Naive B cell (primary cell): ENCODE data around the gene PCSK2. TPM values are rescaled to one million over a fixed set of nuclear protein-coding genes. Genes with fewer than 3 reads are reported as not detected.

Experiments
- ATAC-seq, 2 donors: fragments of 150-1000 bp; cut with Tn5 transposase; 2 replicates each; pipeline ENCODE4 v1.10.0; 2021; ENCODE audit warnings: low read depth in 2 of 2, mild to moderate bottlenecking in 2 of 2, moderate library complexity in 2 of 2
- DNase-seq: peaks from one replicate; pipeline ENCODE4 v3.0.0; 2022
- H3K27ac Mint-ChIP-seq, 6 donors: one replicate each; pipeline ENCODE4 v1.8.0; 2020 to 2022; ENCODE audit warnings: mild to moderate bottlenecking in 6 of 6, mixed read lengths in 6 of 6, moderate library complexity in 5 of 6, inconsistent platforms in 2 of 6
- H3K27me3 Mint-ChIP-seq, 3 donors: one replicate each; pipeline ENCODE4 v1.8.0; 2021 to 2022; ENCODE audit warnings: mixed read lengths in 3 of 3, mild to moderate bottlenecking in 1 of 3
- H3K36me3 Mint-ChIP-seq, 2 donors: one replicate each; pipeline ENCODE4 v1.8.0; 2020 to 2022; ENCODE audit warnings: mixed read lengths in 2 of 2, inconsistent platforms in 1 of 2, mild to moderate bottlenecking in 1 of 2
- H3K4me1 Mint-ChIP-seq, 3 donors: one replicate each; pipeline ENCODE4 v1.8.0; 2020 to 2022; ENCODE audit warnings: mixed read lengths in 3 of 3, inconsistent platforms in 1 of 3, mild to moderate bottlenecking in 1 of 3, moderate library complexity in 1 of 3
- H3K4me3 Mint-ChIP-seq, 8 donors: one replicate each; pipeline ENCODE4 v1.8.0; 2020 to 2022; ENCODE audit warnings: mild to moderate bottlenecking in 8 of 8, mixed read lengths in 8 of 8, moderate library complexity in 8 of 8, inconsistent platforms in 2 of 8
- H3K9me3 Mint-ChIP-seq, 7 donors: one replicate each; pipeline ENCODE4 v1.8.0; 2020 to 2022; ENCODE audit warnings: mixed read lengths in 7 of 7, mild to moderate bottlenecking in 5 of 7, inconsistent platforms in 2 of 7, moderate library complexity in 1 of 7
- polyA plus RNA-seq, 6 donors: library from polyadenylated mRNA; unstranded; fragments of 300-500 nt; fragmentation: Illumina TruSeq; gene quantifications; one replicate each; pipeline ENCODE4 v1.2.3, GENCODE V29; 2021; ENCODE audit warnings: low read depth in 6 of 6

Gene PCSK2
- polyA plus RNA-seq, 6 donors from 2014 or later: not detected

- ATAC-seq: no peak
- no peaks in the 10 kb centered on the region for H3K4me1 Mint-ChIP-seq
- no peak overlapping the region for H3K4me3 Mint-ChIP-seq
- no peaks in the 10 kb centered on the region for H3K36me3 Mint-ChIP-seq
- H3K27me3 Mint-ChIP-seq: peaks cover 0 to 4% (median 0%) of the 10 kb centered on the region in 3 donors
- H3K9me3 Mint-ChIP-seq: peaks cover 0 to 2% (median 0%) of the 10 kb centered on the region in 7 donors
- DNase-seq: no peak
- H3K27ac Mint-ChIP-seq: no peak overlapping the region
These were observed 139.0 kb downstream of the PCSK2 start for GRCh38 chr20:17365831-17366230.

DNA sequence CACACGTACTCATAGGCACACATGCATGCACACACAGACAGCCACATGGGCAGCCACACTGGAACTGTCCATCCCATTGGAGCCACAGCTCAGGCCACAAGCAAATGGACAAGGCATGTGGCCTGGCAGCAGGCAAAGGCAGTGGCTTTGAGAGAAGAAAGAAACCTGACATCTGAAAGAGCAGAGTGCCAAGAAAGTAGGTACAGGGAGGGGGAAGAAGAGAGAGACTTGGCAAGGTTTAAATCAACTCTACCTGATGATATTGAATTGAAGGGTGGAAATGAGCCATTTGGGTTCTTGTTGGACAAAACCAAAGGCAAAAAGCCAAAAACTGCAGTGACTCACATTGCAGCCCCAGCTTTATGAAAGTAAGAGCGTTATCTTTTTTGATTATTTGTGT, 142.7 kb downstream of the PCSK2 start:
- H3K36me3 Mint-ChIP-seq: no peaks in the 10 kb centered on the region
- H3K4me1 Mint-ChIP-seq: no peaks in the 10 kb centered on the region
- no peak overlapping the region for H3K27ac Mint-ChIP-seq
- no peak overlapping the region for H3K4me3 Mint-ChIP-seq
- H3K27me3 Mint-ChIP-seq: peaks cover 0 to 7% (median 6%) of the 10 kb centered on the region in 3 donors
- ATAC-seq (no peak), DNase-seq (no peak)
- H3K9me3 Mint-ChIP-seq: peaks cover 0 to 1% (median 0%) of the 10 kb centered on the region in 7 donors

GRCh38 chr20:17372806-17373440, 146.1 kb downstream of the PCSK2 start:
- DNase-seq: no peak
- Mint-ChIP-seq H3K36me3 (no peaks in the 10 kb centered on the region), H3K9me3 (peaks cover 0 to 1% (median 0%) of the 10 kb centered on the region in 7 donors), H3K27ac (no peak overlapping the region), H3K4me1 (no peaks in the 10 kb centered on the region), H3K4me3 (no peak overlapping the region), H3K27me3 (peaks cover 0 to 10% (median 7%) of the 10 kb centered on the region in 3 donors)
- no peak for ATAC-seq

- no peak for ATAC-seq
- Mint-ChIP-seq H3K4me3 (no peak overlapping the region), H3K36me3 (no peaks in the 10 kb centered on the region), H3K27ac (no peak overlapping the region), H3K27me3 (peaks cover 0 to 10% (median 7%) of the 10 kb centered on the region in 3 donors), H3K4me1 (no peaks in the 10 kb centered on the region), H3K9me3 (peaks cover 0 to 1% (median 0%) of the 10 kb centered on the region in 7 donors)
- DNase-seq: no peak
These were observed 147.2 kb downstream of the PCSK2 start for GRCh38 chr20:17374086-17374485.

DNA sequence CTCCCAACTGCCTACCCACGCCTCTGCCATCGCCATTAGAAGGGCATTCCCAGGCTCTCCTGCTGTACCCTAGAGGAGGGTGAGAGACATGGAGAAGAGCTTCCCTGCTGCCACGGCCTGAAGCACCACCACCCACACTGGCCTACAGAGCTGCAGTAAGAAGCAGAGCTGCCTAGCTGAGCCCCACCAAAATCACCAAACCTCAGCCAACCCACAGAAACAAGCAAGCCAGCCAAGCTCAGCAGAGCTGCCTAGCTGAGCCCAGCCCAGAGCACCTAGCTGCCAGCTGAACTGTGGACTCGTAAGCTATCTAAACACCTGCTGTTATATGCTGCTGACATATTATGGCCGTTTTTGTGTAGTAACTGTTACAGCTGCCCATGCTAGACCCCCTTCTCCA, 149.2 kb downstream of the PCSK2 start:
- no peaks in the 10 kb centered on the region for H3K4me1 Mint-ChIP-seq
- H3K27ac Mint-ChIP-seq: no peak overlapping the region
- H3K4me3 Mint-ChIP-seq: no peak overlapping the region
- no peaks in the 10 kb centered on the region for H3K36me3 Mint-ChIP-seq
- ATAC-seq (no peak), DNase-seq (no peak)
- peaks cover 0 to 1% (median 0%) of the 10 kb centered on the region in 7 donors for H3K9me3 Mint-ChIP-seq
- peaks cover 0 to 10% (median 1%) of the 10 kb centered on the region in 3 donors for H3K27me3 Mint-ChIP-seq

DNA sequence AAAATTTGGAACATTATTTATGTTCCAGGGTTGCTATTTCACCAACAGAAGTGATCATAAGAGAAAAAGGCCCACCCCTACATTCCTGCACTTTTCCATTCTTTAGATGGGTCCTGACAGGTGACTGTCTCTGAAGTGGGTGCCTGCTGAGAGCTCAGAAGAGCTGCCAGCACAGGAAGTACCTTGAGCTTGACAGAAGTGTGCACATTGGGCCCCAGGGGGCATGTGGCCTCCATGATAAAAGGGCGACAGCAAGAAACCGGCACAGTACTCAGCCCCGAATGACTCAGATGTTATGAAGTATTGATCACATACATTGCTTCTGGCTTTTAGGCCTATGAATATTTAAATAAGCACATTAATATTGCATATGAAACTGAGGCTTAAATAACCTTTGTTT, 150.4 kb downstream of the PCSK2 start:
- Mint-ChIP-seq H3K27ac (no peak overlapping the region), H3K27me3 (peaks cover 0 to 10% (median 4%) of the 10 kb centered on the region in 3 donors), H3K4me1 (no peaks in the 10 kb centered on the region), H3K9me3 (peaks cover 0 to 1% (median 0%) of the 10 kb centered on the region in 7 donors), H3K4me3 (peak overlapping the region in 1 of 8 donors; percentile 43), H3K36me3 (no peaks in the 10 kb centered on the region)
- no peak for ATAC-seq
- no peak for DNase-seq

DNA sequence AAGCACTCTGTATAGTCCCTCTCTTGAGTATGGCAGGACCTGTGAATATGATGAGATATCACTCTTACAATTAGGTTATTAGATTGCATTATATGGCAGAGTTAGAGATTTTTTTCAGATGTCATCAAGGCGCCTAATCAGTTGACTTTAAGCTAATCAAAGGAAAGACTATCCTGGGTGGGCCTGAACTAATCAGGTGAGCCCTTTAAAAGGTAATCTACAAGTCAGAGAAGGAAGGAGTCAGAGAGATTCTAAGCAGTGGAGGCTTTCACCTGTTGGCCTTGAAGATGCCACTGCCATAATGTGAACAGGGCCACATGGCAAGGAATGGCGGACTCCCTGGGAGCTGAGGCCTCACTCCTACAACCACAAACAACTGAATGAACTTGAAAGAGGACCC, 152.8 kb downstream of the PCSK2 start:
- Mint-ChIP-seq H3K27ac (no peak overlapping the region), H3K4me1 (no peaks in the 10 kb centered on the region), H3K36me3 (no peaks in the 10 kb centered on the region), H3K9me3 (no peaks in the 10 kb centered on the region), H3K27me3 (peaks cover 4 to 14% (median 11%) of the 10 kb centered on the region in 3 donors), H3K4me3 (no peak overlapping the region)
- ATAC-seq (no peak), DNase-seq (no peak)

DNA sequence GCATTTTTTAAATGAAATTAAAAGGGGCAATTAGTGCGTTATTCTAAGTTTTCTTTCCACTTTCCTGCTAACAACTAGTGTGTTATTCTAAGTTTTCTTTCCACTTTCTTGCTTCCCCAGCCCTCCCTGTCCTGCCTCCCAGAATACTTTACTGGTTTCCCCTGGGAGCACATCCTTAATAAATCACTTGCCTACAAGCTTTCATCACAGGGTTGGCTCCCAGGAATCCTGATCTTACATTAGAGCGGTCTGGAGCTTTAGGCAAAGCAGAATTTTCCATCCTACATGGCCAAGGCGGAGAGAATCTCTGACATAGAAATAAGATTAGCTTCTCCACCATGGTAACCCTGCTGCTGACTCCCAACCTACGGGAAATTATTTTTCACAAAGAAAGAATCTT, 154.0 kb downstream of the PCSK2 start:
- DNase-seq: no peak
- Mint-ChIP-seq H3K36me3 (no peaks in the 10 kb centered on the region), H3K4me3 (no peak overlapping the region), H3K27me3 (peaks cover 4 to 15% (median 14%) of the 10 kb centered on the region in 3 donors), H3K27ac (no peak overlapping the region), H3K9me3 (no peaks in the 10 kb centered on the region), H3K4me1 (no peaks in the 10 kb centered on the region)
- ATAC-seq: no peak

DNA sequence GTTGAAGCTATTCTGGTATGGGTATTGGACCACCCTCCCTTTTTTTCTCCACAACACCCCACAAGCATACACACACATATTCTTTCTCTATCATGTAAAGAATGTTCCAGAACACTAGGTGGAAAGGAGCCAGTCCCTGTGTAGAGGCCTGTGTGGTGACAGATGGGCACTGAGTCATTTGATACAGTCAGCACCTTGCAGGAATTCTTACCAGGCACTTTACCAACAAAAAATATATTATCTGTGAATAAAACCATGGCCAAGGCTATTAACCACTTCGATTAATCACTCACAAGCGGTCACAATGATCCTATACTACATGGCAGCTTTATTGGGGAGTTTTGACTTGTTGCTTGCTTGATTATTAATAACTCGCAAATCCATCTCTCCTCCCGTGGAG, 154.9 kb downstream of the PCSK2 start:
- H3K27me3 Mint-ChIP-seq: peaks cover 4 to 16% (median 14%) of the 10 kb centered on the region in 3 donors
- H3K4me3 Mint-ChIP-seq: no peak overlapping the region
- no peaks in the 10 kb centered on the region for H3K9me3 Mint-ChIP-seq
- no peaks in the 10 kb centered on the region for H3K36me3 Mint-ChIP-seq
- no peak for ATAC-seq
- H3K27ac Mint-ChIP-seq: no peak overlapping the region
- H3K4me1 Mint-ChIP-seq: no peaks in the 10 kb centered on the region
- DNase-seq: no peak

DNA sequence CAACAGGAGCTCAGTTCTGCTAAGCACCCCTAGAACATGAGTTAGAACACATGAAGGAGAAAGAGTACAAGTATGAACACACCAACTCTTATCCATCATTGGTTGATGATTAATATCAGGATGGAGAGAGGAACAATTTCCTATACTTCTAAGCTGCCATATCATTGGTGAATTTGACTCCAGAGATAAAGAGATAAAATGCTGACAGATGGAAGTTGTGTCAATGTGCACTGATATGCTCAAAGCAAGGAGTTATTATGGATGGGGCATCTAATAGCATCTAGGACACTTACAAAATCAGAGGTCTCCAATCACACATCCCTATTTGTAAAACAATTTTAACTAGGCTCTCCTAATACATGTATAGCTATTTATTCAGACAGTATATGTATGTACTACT, 159.0 kb downstream of the PCSK2 start:
- no peaks in the 10 kb centered on the region for H3K4me1 Mint-ChIP-seq

DNA sequence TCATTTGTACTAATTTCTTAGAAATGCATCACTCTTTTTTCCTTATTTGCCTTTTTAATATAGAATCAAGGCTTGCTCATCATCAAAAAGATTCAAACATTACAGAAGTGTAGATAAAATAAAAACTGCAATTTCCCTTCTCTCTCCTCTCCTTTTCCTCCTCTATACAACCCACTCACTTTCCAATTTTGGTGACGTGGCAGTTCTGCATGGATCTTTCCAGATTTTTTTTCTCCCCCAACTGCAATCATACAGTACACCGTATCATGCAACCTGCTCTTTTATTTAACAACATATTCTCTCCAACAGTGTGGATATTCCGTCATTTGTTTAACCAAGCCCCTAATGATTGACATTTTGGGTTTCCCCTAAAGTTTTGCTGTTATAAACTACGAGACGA, 163.8 kb downstream of the PCSK2 start:
- no peaks in the 10 kb centered on the region for H3K36me3 Mint-ChIP-seq
- peaks cover 3 to 21% (median 16%) of the 10 kb centered on the region in 3 donors for H3K27me3 Mint-ChIP-seq
- H3K4me1 Mint-ChIP-seq: no peaks in the 10 kb centered on the region
- ATAC-seq (no peak), DNase-seq (no peak)
- H3K27ac Mint-ChIP-seq: no peak overlapping the region
- H3K4me3 Mint-ChIP-seq: no peak overlapping the region
- peaks cover 0 to 7% (median 0%) of the 10 kb centered on the region in 7 donors for H3K9me3 Mint-ChIP-seq

More for the DNA sequence above, 159.0 kb downstream of the PCSK2 start:
- ATAC-seq (no peak), DNase-seq (no peak)
- Mint-ChIP-seq H3K36me3 (no peaks in the 10 kb centered on the region), H3K9me3 (peaks cover 0 to 3% (median 0%) of the 10 kb centered on the region in 7 donors), H3K27me3 (peaks cover 14 to 35% (median 17%) of the 10 kb centered on the region in 3 donors), H3K4me3 (no peak overlapping the region), H3K27ac (no peak overlapping the region)

- Mint-ChIP-seq H3K36me3 (no peaks in the 10 kb centered on the region), H3K27ac (no peak overlapping the region), H3K4me1 (no peaks in the 10 kb centered on the region), H3K27me3 (peaks cover 5 to 19% (median 16%) of the 10 kb centered on the region in 3 donors), H3K9me3 (peaks cover 0 to 7% (median 0%) of the 10 kb centered on the region in 7 donors), H3K4me3 (no peak overlapping the region)
- ATAC-seq (no peak), DNase-seq (no peak)
These were observed 164.4 kb downstream of the PCSK2 start for GRCh38 chr20:17391127-17391771.

GRCh38 chr20:17394411-17394810, 167.6 kb downstream of the PCSK2 start:
- peaks cover 5 to 17% (median 8%) of the 10 kb centered on the region in 3 donors for H3K27me3 Mint-ChIP-seq
- H3K27ac Mint-ChIP-seq: no peak overlapping the region
- ATAC-seq (no peak), DNase-seq (no peak)
- H3K4me3 Mint-ChIP-seq: no peak overlapping the region
- no peaks in the 10 kb centered on the region for H3K36me3 Mint-ChIP-seq
- no peaks in the 10 kb centered on the region for H3K4me1 Mint-ChIP-seq
- peaks cover 0 to 4% (median 0%) of the 10 kb centered on the region in 7 donors for H3K9me3 Mint-ChIP-seq

GRCh38 chr20:17395729-17396128, 168.9 kb downstream of the PCSK2 start:
- Mint-ChIP-seq H3K9me3 (peaks cover 0 to 4% (median 0%) of the 10 kb centered on the region in 7 donors), H3K4me1 (no peaks in the 10 kb centered on the region), H3K4me3 (no peak overlapping the region), H3K27ac (no peak overlapping the region), H3K36me3 (no peaks in the 10 kb centered on the region), H3K27me3 (peaks cover 8 to 13% (median 10%) of the 10 kb centered on the region in 3 donors)
- no peak for ATAC-seq
- no peak for DNase-seq
